HepG2 (cell line): Measurements from ENCODE around the gene ULK4. TPM values are rescaled to one million over a fixed set of nuclear protein-coding genes. Genes with fewer than 3 reads are reported as not detected.

Experiments
- AHR ChIP-seq: IDR thresholded peaks from 2 replicates; pipeline ENCODE4 v1.6.1; 2018; ENCODE audit warnings: missing genetic modification reagents, missing compliant biosample characterization
- ATF7 ChIP-seq, 2 experiments: fragments of 450-650 bp in 1 of 2; sonication (generic) in 1 of 2; formaldehyde crosslinking in 1 of 2; IDR thresholded peaks; 2 replicates each; pipeline versions ENCODE4 v1.4.0 to v1.6.1; 2016 to 2020; ENCODE audit warnings: antibody characterized with exemption in 1 of 2, mild to moderate bottlenecking in 1 of 2, missing genetic modification reagents in 1 of 2
- BORCS8-MEF2B ChIP-seq: sonication (generic); formaldehyde crosslinking; IDR thresholded peaks from 2 replicates; pipeline ENCODE4 v1.8.0; 2022; ENCODE audit warnings: mild to moderate bottlenecking, missing genetic modification reagents
- CCDC6 ChIP-seq: sonication (generic); formaldehyde crosslinking; IDR thresholded peaks from 2 replicates; pipeline ENCODE4 v1.8.1; 2022; ENCODE audit warnings: mild to moderate bottlenecking, missing genetic modification reagents, moderate library complexity
- CEBPZ ChIP-seq: IDR thresholded peaks from 2 replicates; pipeline ENCODE4 v1.6.1; 2012; ENCODE audit warnings: low read length, improper control_type of control experiment
- HOXA3 ChIP-seq: sonication (generic); formaldehyde crosslinking; IDR thresholded peaks from 2 replicates; pipeline ENCODE4 v1.5.0; 2020; ENCODE audit warnings: missing genetic modification reagents
- KDM1A ChIP-seq: IDR thresholded peaks from 2 replicates; pipeline ENCODE4 v1.6.1; 2016; ENCODE audit warnings: missing compliant biosample characterization
- MAFG ChIP-seq: sonication (generic); formaldehyde crosslinking; IDR thresholded peaks from 2 replicates; pipeline ENCODE4 v1.5.1; 2020; ENCODE audit warnings: mild to moderate bottlenecking, missing genetic modification reagents
- NCOA2 ChIP-seq: sonication (generic); formaldehyde crosslinking; IDR thresholded peaks from 2 replicates; pipeline ENCODE4 v1.8.0; 2022; ENCODE audit warnings: inconsistent platforms
- NFE2L1 ChIP-seq: sonication (generic); formaldehyde crosslinking; IDR thresholded peaks from 2 replicates; pipeline ENCODE4 v1.4.0; 2020; ENCODE audit warnings: missing genetic modification reagents, mild to moderate bottlenecking, borderline replicate concordance
- NFE2L2 ChIP-seq: fragments of 150-350 bp; IDR thresholded peaks from 2 replicates; pipeline ENCODE4 v1.6.1; 2014; ENCODE audit warnings: low read length
- PAF1 ChIP-seq: IDR thresholded peaks from 2 replicates; pipeline ENCODE4 v1.6.1; 2016; ENCODE audit warnings: missing genetic modification reagents, missing compliant biosample characterization
- POLR2AphosphoS5 ChIP-seq: IDR thresholded peaks from 2 replicates; pipeline ENCODE4 v1.6.1; 2012; ENCODE audit warnings: low read depth, low read length
- REXO4 ChIP-seq: sonication (generic); formaldehyde crosslinking; IDR thresholded peaks from 2 replicates; pipeline ENCODE4 v1.8.0; 2022; ENCODE audit warnings: missing genetic modification reagents, mild to moderate bottlenecking, borderline replicate concordance
- SCMH1 ChIP-seq: sonication (generic); formaldehyde crosslinking; IDR thresholded peaks from 2 replicates; pipeline ENCODE4 v1.9.0; 2021; ENCODE audit warnings: missing genetic modification reagents, mild to moderate bottlenecking, borderline replicate concordance
- STAT5B ChIP-seq: sonication (generic); formaldehyde crosslinking; IDR thresholded peaks from 2 replicates; pipeline ENCODE4 v1.4.0; 2020; ENCODE audit warnings: missing genetic modification reagents
- ZEB1 ChIP-seq: IDR thresholded peaks from 2 replicates; pipeline ENCODE4 v1.6.1; 2012; ENCODE audit warnings: mild to moderate bottlenecking, low read depth, inconsistent platforms; ENCODE audit not compliant: insufficient replicate concordance
- ZMAT5 ChIP-seq: sonication (generic); formaldehyde crosslinking; IDR thresholded peaks from 2 replicates; pipeline ENCODE4 v1.5.0; 2020; ENCODE audit warnings: mild to moderate bottlenecking, low read depth, missing genetic modification reagents, borderline replicate concordance
- ZNF350 ChIP-seq: sonication (generic); formaldehyde crosslinking; IDR thresholded peaks from 2 replicates; pipeline ENCODE4 v1.4.0; 2020; ENCODE audit warnings: mild to moderate bottlenecking, low read depth, missing genetic modification reagents, borderline replicate concordance
- ZNF383 ChIP-seq: sonication (generic); formaldehyde crosslinking; IDR thresholded peaks from 2 replicates; pipeline ENCODE4 v1.4.0; 2020; ENCODE audit warnings: missing genetic modification reagents, mild to moderate bottlenecking, borderline replicate concordance
- ZNF558 ChIP-seq: sonication (generic); formaldehyde crosslinking; IDR thresholded peaks from 2 replicates; pipeline ENCODE4 v1.9.0; 2022; ENCODE audit warnings: mild to moderate bottlenecking, missing genetic modification reagents, borderline replicate concordance
- ZNF790 ChIP-seq: sonication (generic); formaldehyde crosslinking; IDR thresholded peaks from 2 replicates; pipeline ENCODE4 v1.8.0; 2022; ENCODE audit warnings: missing genetic modification reagents, mild to moderate bottlenecking, borderline replicate concordance
- ZSCAN21 ChIP-seq: sonication (generic); formaldehyde crosslinking; IDR thresholded peaks from 2 replicates; pipeline ENCODE4 v1.8.0; 2022; ENCODE audit warnings: mild to moderate bottlenecking, missing genetic modification reagents, moderate library complexity, borderline replicate concordance
- polyA plus RNA-seq, 8 experiments: library from polyadenylated mRNA; depleted of rRNA in 3 of 8; stranded (reverse) in 7 of 8; unstranded in 1 of 8; fragments of >200 nt; fragmentation: Illumina TruSeq in 4 of 8; extraction: Trizol in 4 of 8; gene quantifications; 2 replicates each; pipeline versions ENCODE4 v1.2.1 to v1.2.3, GENCODE V29; 2011 to 2016; ENCODE audit warnings: low read depth in 4 of 8, missing spikeins in 1 of 8, mixed read lengths in 1 of 8; ENCODE audit not compliant: insufficient read depth in 1 of 8
- total RNA-seq, 5 experiments: library from RNA; depleted of rRNA; stranded (reverse); fragments of >200 nt; fragmentation: Illumina TruSeq; extraction: Trizol; gene quantifications; 2 replicates each; pipeline ENCODE4 v1.2.3, GENCODE V29; 2016; ENCODE audit warnings: low read depth in 1 of 5
- TF ChIP-seq, protein P1 (sequence below): sonication (generic); formaldehyde crosslinking; IDR thresholded peaks from 2 replicates; pipeline ENCODE4 v1.4.0; 2020; ENCODE audit warnings: missing genetic modification reagents
- TF ChIP-seq, protein P2 (sequence below): sonication (generic); formaldehyde crosslinking; IDR thresholded peaks from 2 replicates; pipeline ENCODE4 v1.5.1; 2020; ENCODE audit warnings: missing genetic modification reagents, mild to moderate bottlenecking, borderline replicate concordance

Gene ULK4
- total and polyA plus RNA-seq, 2 of the 13 experiments (the other 11 are each of a cell fraction or from before 2014, with no cell fraction given), result 6.7 to 11.8 TPM

- TF ChIP-seq ZNF383 (CRISPR knock-in tag) (no peak), BORCS8-MEF2B (CRISPR knock-in tag) (no peak), STAT5B (CRISPR knock-in tag) (no peak), PAF1 (CRISPR knock-in tag) (no peak), REXO4 (CRISPR knock-in tag) (no peak), POLR2AphosphoS5 (no peak), ZMAT5 (CRISPR knock-in tag) (no peak), KDM1A (peak; percentile 89), ATF7 (IDR thresholded peaks at IDR 0.05) (0 out of 2 replicates have a peak, but pooled peaks have one; percentile 38), ATF7 (CRISPR knock-in tag; IDR thresholded peaks at IDR 0.05) (0 out of 2 replicates have a peak, but pooled peaks have one; percentile 19), AHR (CRISPR knock-in tag) (no peak), MAFG (peak; percentile 99), NFE2L2 (peak; percentile 99), ZNF790 (no peak), CCDC6 (CRISPR knock-in tag) (peak; percentile 73; the same call in 1 of the 2 replicates), ZEB1 (no peak), ZNF558 (CRISPR knock-in tag) (no peak), ZNF350 (CRISPR knock-in tag) (0 out of 2 replicates have a peak, but pooled peaks have one; percentile 25), SCMH1 (CRISPR knock-in tag) (no peak), ZSCAN21 (CRISPR knock-in tag) (no peak), NCOA2 (CRISPR knock-in tag) (peak; percentile 95), HOXA3 (CRISPR knock-in tag) (peak; percentile 77; the same call in 1 of the 2 replicates), NFE2L1 (CRISPR knock-in tag) (no peak), CEBPZ (no peak)
- TF ChIP-seq, protein P1, sequence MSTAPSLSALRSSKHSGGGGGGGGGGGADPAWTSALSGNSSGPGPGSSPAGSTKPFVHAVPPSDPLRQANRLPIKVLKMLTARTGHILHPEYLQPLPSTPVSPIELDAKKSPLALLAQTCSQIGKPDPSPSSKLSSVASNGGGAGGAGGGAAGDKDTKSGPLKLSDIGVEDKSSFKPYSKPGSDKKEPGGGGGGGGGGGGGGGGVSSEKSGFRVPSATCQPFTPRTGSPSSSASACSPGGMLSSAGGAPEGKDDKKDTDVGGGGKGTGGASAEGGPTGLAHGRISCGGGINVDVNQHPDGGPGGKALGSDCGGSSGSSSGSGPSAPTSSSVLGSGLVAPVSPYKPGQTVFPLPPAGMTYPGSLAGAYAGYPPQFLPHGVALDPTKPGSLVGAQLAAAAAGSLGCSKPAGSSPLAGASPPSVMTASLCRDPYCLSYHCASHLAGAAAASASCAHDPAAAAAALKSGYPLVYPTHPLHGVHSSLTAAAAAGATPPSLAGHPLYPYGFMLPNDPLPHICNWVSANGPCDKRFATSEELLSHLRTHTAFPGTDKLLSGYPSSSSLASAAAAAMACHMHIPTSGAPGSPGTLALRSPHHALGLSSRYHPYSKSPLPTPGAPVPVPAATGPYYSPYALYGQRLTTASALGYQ, result no peak
- TF ChIP-seq, protein P2, sequence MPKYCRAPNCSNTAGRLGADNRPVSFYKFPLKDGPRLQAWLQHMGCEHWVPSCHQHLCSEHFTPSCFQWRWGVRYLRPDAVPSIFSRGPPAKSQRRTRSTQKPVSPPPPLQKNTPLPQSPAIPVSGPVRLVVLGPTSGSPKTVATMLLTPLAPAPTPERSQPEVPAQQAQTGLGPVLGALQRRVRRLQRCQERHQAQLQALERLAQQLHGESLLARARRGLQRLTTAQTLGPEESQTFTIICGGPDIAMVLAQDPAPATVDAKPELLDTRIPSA (CRISPR knock-in tag), result no peak
Measured at GRCh38 chr3:41267975-41268640, 693.8 kb downstream of the ULK4 start (continued).
